Limb (tissue), 2 donors: ENCODE measurements around the gene ARHGAP31.
"Not testable (repeated sequence)": the region's sequence is repeated elsewhere in the genome, so short reads cannot be mapped to it uniquely, and the experiment has no call there.

Experiments used
- DNase-seq, 2 donors: peaks; one replicate each; pipeline ENCODE4 v3.0.0-alpha.2; 2016; ENCODE audit errors: extremely low spot score in 2 of 2

The ARHGAP31 gene

DNA sequence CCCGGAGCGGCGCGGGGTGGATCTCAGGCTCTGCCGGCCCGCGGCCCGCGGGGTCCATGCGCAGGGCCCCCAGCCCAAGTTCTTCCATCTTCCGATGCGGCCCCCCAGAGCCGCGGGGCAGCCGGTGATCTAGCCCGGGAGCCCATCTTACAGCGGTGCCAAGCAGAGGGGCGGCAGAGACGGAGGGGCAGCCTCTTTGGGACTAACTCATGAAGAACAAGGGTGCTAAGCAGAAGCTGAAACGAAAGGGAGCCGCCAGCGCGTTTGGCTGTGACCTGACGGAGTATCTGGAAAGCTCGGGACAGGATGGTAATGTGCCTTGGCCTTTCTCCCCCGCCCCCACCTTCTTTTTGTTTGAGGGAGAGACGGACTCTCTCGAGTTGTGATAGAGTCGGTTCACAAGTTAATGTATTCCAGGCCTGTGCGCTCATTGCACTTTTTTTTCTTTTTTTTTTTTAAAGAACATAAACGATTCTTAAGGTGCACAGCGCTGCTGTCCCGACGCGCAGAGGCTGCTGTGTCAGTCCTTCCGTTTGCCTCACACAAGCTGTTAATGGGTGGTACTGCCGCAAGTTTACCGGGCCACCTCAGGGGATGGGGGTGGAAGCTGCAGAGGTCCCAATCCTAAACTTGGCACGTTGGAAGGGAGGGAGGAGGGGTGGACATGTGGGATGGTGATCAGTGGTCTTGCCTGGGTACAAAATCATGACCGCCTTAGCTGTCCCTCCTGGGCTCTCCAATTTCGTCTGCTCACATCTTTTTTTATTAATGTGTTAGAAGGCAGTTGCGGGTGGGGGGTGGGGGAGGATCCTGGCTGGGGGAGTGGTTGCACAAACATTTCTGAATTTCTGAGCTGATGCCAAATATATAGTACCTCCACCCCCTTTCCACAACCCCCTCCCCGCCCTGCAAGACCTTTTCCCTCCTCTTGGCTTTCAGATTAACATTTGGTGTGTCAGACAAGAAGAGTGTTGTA, 801 bp downstream of the ARHGAP31 start:
- DNase-seq: peak in 1 of 2 donors; percentile 71

DNA sequence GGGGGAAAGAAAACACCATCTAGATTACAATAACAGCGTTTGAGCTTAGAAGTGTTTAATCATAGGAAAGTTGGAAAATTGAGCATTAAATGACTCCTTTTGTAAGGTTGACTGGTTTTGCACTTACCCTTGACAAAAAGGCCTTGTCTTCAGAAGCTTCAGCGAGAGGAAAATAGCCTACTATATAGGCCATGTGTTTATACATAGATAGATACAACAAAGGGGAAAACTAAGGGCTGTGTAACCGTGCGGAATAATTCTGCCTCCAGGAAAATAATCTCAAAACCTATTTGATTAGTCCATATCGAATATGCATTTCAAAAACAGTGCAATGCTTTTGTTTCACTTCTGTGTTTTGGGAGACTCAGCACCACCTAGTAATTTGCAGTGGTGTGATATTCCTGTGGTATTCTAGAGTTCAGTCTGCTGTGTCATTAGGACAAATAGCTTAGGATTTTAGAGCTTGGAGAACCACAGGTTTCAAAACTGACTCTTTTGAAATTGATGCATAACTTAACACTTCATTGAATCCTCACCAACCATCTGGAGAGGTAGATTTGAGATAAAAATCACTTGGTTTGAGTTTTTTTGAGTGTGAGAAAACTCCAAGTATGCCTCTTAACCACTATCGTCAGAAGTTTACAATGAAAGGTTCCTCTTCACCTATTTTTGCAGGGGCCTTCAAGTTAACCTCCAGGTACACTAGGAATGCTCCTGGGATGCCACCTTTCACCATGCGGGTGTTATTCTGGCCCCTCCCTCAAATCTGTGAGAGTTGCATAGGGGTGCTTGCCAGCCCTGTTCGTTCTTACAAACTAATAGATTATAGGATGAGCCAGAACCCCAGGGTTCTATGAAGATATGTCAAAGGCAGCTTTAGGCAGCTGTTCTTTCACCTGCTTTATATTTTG, 1.9 kb downstream of the ARHGAP31 start:
- no peak for DNase-seq

DNA sequence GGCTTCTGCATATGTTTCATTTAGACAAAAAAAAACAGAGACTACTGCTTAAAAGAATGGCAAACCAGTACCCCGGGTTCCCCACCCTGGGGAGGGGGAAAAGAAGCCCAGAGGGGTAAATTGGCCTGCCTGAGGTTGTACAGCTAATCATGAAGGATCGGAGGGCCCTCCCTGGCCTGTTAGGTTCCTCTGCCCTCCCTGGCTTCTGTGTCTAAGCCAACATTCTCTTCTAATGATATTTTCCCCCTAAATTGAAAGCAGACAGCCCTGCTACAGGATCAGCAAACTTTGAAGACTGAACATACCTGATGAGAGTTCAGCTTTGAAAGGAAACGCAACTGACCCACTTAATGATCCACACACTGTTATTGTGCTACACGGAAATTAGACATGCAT, 2.5 kb downstream of the ARHGAP31 start:
- DNase-seq: no peak

DNA sequence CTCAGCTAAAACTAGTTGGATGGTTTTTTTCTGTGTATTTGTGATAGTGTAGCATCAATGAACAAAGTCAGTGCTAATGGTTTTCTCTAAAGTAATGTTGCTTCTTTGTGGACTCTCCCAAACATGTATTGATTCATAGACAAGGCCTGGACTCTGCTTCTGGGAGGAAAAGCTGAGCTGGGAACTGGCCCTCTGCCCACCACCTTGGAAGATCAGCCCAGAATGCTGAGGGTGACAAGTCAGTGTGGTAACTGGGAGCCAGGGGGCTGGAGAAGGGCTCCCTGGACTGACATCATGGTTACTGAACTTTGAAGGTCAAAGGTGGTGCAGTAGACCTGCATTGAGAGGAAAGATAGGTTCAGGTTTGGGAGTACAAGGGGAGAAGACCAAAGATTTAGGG, 3.0 kb downstream of the ARHGAP31 start:
- no peak for DNase-seq

DNA sequence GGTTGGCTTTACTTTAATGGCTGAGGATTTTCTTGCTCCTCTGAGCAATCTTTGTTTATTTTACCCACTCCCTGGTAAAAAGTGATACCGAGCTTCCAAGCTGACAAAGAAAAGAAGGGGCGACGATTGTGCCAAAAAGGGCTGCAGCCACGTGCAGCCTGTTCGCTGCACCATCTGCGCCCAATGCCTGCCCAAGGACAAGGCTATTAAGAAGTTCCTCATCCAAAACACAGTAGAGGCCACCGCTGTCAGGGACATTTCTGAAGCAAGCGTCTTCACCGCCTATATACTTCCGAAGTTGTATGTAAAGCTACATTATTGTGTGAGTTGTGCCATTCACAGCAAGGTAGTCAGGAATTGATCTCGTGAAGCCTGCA, 4.4 kb downstream of the ARHGAP31 start:
- DNase-seq: no peak

DNA sequence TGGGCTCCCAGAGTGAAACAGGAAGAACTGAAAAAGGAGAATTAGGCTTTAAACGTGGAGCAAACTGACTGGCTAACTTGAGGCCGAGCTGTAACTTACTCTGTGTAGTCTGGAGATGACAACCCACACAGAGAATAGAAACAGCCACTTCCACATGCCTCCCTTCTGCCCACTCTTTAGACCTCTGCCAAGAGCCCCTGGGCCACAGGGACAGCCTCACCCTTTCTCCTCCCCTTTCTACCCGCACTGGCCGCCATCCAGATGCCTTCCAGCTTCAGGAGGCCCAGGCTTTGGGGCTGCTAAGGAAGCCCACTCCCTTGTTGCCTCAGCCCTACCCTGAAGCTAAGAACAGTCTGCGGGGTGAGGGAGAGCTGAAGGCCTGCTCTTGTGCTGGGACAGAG, 6.8 kb downstream of the ARHGAP31 start:
- peak in 1 of 2 donors; percentile 44 for DNase-seq

DNA sequence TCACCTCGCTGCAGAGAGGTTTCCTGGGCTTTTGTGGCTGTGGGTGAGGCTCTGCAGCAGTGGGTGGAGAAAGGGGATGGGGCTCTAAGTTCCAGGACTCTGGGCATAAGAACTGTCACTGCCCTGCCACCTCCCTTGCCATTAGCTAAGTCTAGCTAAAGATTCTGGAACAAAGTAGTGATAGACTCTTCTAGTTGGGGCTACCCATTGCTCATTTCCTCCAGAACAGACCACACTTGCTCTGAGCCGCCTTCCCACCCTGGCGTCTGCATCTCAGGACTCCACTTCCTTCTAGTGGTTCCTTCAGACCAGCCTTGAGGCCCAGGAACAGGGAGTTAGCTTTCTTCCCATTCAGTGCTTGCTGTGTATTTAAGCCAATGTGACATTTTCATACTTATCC, 7.5 kb downstream of the ARHGAP31 start:
- DNase-seq: no peak

DNA sequence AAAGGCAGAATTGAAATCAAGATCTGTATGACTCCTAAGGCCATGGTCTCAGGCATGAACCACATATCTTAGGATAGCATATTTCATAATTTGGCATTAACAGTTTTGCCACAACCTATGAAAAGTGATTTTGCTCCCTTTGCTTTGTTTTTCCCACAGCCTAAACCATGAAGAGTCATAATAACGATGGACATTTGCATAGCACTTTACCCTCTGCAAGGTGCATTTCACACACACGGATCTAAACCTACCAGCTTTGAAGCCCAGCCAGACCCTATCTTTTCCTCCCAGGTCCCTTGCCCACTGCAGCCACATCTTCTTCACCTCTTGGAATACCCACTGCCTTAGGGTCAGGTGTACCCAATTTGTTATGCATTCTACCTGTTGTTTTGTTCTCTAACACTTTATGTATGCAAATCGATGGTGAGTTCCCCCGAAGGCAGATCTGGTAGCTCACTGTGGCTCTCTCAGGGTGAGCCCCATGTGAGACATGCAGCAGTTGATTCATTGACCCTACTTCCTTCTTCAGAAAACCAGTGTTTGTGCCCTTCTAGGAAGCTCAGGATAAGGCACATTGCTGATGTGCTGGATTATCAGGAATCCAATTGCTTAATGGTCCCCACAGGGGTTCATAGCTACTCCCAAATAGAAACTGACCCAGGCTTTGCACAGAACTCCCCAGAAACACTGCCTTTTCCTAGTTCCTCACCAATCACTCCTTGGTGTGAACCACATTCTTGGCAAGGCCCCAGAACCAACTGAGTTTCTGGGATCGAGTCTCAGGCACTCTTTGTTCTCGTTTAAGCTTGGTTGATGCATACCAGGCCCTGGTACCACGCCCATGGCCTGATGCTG, 8.7 kb downstream of the ARHGAP31 start:
- no peak for DNase-seq

DNA sequence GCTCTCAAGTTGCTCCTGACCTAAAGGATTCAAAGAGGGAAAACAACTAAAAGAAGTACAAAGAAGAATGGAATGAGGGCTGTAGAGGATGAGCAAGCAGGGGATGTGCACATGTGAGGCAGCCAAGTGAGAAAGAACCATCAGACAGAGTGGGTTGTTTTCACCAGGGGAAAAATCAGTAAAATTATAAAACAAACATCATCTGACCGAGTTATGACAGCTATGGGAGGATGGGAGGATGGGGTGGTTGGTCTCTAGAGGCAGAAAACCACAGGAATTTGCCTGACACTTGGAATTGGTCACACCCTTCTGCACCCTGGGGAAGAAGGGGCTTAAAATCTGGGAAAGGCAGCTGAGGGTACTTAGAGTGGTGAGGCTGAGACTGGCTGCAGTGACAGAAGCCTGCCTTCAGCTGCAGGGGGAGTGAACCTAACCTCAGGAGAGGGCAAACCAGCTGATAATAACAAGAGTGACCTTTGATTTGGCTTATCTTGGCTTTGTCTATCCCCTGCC, 10.1 kb downstream of the ARHGAP31 start:
- no peak for DNase-seq

DNA sequence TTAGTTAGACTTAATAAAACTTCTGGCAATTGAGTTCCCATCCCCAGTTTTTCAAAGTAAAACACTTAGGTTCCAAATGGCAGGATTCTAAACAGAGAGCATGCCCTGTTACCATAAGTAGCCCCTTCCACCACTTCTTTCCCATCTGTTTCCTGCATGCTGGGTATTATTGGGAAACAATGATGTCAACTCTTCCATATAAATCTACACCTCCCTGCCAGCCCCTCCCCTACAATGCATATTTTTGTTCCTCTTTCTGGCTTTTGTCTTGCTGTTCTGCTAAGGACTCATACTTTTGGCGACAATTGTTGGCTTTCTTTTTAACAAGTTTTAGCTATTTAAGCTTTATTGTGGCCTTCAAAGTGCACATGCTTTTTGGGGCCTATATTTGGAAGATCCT, 11.1 kb downstream of the ARHGAP31 start:
- no peak for DNase-seq

DNA sequence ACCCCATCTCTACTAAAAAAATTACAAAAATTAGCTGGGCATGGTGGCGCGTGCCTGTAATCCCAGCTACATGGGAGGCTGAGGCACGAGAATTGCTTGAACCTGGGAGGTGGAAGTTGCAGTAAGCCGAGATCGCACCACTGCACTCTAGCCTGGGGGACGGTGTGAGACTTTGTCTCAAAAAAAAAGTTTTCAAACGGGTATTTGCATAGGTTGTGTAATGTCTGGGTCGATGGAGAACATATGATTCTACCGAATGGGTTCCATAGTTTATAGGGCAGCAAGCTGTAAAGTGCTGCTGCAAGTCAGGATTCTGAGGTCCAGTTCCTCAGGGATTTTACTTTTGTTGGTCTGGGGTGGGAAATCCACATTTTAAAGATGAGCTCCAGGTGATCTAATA, 12.2 kb downstream of the ARHGAP31 start:
- not testable (repeated sequence) for DNase-seq

DNA sequence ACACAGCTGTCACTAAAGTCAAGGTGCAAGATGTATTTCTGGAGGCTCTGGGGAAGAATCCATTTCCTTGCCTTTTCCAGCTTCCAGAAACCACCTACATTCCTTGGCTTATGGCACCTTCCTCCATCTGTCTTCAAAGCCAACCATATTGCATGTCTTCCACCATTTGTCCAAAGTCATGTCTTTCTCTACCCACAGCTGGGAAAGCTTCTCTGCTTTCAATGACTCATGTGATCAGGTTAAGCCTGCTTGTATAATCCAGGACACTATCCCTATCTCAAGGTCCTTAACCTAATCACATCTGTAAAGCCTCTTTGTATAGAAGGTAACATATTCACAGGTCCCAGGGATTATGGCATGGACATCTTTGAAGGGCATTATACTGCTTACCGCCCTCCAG, 14.2 kb downstream of the ARHGAP31 start:
- no peak for DNase-seq

DNA sequence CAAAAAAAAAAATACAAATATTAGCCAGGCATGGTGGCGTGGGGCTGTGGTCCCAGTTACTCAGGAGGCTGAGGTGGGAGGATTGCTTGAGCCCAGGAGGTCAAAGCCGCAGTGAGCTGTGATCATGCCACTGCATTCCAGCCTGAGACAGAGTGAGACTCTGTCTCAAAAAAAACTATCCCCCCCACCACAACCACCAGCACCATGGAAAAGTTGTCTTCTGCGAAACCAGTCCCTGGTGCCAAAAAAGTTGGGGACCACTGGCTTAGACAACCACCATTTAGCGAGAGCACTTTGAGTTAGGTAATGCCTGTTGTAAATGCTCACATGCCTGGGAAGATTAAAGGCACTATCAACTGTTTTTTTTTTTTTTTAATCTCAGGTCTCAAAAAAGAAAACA, 15.4 kb downstream of the ARHGAP31 start:
- no peak for DNase-seq

DNA sequence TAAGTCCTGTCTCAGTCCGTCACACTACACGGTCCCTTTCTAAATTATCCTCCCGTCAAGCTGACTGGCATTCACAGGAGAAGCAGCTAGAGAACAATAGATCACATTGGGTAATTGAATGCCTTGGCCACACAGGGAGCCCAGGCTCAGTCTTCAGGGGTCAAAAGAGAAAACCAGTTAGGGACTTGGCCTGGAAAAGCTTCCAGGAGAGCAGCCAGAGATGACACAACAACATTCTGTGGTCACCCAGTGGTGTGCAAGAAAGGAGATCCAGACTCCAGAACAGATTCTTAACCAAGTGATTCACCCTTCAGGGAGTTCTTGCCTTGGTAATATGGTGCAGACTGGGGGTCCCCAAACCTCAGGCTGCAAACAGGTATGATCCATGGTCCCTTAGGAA, 15.9 kb downstream of the ARHGAP31 start:
- DNase-seq: no peak

DNA sequence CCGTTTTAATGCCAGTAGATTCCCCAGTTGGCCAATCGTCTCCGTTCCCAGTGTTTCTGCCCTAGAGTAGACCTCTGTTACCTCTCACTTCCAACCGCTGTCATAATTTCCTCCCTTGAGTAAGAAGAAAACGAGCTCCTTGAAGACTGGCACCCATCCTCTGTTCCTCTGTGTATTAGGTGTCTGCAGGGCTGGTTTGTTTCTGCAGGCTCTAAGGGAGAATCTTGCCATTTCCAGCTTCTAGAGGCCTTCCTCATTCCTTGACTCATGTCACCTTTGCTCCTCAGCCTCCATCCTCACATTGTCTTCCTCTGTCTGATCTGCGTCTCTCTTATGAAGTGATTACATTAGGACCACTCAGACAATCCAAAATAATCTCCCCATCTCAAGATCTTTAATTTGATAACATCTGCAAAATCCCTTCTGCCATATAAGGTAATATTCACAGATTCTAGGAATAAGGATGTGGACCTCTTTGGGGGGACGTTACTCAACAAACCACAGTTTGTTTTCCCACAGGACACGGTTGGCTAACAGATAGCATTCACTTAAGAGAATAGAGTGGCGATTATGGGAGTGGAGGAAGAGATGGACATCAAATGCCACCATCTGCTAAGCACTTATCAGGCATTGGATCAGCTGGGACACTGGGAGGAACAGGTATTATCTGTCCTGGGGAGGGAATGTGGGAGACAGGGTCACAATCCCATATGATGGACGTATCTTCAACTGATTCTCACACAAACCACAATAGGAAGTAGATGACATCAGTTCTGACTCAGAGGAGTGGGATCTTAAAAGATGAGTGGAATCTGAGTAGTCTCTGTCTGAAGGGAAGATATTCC, 17.1 kb downstream of the ARHGAP31 start:
- DNase-seq: no peak

DNA sequence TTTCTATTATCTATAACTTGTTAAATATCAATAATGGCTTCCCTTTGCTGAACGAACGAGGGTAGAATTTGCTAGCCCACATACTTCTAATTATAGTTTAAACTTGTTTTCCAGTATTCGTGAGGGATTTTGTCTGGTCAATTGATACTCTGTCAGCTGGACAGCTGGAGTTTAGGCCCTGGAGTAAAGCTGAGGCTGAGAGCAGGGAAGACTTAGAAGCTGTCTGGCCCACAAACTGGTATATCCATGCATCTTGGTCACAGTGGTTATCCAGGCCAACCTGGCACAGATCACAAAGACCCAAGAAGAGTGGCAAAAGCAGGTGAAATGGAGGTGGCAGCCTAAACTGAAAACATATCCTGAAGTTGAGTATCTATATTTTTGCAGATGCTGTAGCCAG, 19.3 kb downstream of the ARHGAP31 start:
- no peak for DNase-seq

DNA sequence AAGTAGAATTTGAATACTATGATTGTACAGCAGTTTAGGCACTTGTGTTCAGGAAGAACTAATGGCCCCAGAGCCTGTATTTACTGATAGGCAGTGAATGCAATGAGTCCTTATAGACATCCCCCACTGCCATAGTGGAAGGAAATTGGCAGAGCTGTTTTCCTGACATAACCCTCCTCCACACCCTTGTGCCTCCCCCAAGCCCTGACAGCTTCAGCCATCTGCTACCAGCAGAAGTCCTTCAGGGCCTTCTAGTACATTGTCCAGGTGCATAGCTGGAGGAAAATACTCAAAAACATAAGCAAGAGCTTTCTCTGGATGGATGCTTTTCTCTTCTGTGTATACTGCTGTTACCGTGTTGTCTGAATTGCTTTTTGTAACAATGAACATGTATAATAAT, 20.6 kb downstream of the ARHGAP31 start:
- no peak for DNase-seq

DNA sequence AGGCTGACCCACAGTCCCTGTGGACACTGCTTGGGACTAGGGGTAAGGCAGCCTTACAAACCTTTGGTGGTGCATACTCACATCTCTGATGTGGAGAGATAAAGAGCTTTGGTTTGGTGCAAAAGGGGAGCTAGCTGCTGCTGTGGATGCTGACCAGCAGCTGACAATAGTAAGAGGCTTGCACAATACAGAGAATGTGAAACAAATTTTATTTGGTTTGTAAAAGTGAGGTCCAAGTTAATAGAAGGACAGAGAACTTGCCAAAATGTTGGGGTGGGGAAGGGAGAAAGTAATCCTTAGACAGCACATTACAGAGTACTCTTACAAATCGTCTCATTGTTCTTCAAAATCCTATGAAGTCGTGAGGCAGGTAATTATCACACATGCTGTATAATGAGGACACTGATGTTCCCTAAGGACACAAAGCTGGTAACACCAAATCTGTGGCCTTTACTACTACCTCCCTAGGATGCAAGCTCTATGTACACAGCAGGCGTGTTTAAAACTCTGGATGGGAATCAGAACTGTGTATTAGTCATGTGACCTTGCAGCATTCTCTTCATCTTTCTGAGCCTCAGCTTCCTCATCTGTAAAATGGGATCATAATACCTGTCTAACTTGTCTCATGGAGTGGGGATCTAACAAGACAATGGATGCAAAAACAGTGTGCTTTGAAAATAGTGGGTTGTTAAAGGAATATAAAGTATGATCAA, 21.6 kb downstream of the ARHGAP31 start:
- no peak for DNase-seq

DNA sequence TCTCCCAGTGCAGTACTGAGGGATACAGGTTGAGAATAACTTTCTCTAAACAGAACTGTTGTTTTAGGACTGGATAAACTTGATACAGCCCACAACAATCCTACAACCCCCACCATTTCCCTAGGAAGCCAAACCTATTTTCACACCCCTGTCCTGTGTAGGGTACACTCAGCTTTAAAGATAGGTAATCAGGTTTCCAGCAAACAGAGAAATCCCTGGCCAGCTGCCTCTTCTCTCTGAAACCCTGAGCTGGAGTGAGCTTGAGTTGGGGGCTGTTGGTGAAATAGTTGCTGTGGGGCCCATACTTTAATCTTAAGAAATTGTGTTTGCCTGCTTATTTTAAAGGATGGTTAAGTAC, 22.1 kb downstream of the ARHGAP31 start:
- DNase-seq: no peak

DNA sequence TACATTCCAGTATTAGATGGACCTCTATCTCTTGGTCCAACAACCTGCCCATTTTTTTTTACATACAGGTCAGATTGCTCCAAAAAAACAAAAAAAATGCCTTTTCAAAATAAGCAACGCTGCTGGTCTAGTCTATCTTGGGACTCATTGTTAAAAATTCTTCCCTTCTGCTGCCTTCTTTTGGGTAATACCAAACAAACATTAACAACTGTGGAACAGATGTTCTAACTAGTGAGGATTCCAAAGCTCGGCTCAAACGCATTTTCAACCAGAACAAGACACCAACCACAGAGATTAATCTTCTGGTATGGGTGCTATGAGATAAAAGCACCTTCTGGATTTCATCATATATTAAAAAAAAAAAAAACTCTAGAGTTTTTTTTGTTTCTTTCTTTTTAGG, 24.7 kb downstream of the ARHGAP31 start:
- DNase-seq: no peak
